Measurements from ENCODE around the gene TRIP12.
"Not testable (repeated sequence)": the region's sequence is repeated elsewhere in the genome, so short reads cannot be mapped to it uniquely, and the experiment has no call there.

Gene TRIP12

GRCh38 chr2:229920011-229920641 is 1.7 kb downstream of the TRIP12 start:
- no peak for DNase-seq

DNA sequence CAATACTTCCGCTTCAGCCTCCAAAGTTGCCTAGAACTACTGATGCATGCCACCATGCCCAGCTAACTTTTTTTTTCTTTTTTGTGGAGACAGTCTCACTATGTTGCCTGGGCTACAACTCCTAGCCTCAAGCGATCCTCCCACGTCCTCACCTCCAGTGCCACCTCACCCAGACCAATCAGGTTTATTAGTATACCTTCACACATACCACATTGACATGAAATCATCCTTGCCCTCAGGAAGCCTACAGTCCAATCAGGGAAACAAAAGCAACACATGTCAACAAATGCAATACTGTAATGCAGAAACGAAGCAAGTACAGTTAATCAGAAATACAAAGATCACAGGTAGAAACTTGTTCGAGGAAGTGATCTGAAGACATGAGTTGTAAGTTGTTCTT is 4.0 kb downstream of the TRIP12 start:
- no peak for DNase-seq

DNA sequence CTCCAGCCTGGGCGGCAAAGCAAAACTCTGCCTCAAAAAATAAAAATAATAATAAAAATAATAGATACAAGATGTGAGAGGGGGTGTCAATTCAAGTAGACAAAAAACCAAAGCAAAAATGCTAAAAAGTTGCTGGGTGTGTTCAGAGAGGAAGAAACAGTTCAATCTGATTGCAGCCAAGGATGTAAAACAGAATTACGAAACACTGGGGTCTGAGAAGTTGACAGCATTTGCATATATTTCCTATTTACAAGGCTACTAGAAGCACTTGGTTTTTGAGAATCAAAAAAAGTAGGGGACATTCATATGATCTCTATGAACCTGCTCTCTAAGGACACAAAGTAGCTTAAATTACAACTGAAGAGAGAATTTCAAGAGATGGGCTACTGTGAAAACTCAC is 7.6 kb downstream of the TRIP12 start:
- no peak for DNase-seq

DNA sequence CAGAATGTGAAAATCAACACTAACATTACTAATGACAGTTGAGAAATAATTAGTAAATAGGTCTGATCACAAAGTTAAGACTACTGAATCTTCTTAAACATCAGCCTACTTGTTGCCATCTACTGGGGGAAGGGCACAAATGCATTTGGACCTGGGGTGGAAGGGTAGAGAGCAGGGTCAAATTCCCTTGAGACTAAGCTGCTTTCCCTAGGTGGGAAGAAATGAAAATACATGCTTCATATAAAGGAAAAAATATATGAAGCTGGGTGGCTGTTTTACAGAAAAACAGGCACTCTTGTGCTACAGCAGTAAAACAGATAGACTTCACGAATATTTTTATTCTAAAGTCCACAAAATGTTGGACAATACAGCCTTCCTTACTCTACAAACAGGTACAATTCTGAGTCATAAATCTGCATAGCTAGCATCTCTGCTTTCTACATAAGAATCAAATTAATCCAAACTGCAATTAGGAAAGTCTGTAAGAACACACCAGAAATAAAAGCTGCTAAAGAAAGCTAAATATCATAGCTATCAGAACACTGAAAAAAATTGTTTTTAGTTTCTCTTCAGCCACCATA is 10.9 kb downstream of the TRIP12 start:
- no peak for DNase-seq

GRCh38 chr2:229910147-229910831 is 11.5 kb downstream of the TRIP12 start:
- DNase-seq: no peak

- no peak for DNase-seq
These were observed 12.7 kb downstream of the TRIP12 start for GRCh38 chr2:229909090-229909489.

DNA sequence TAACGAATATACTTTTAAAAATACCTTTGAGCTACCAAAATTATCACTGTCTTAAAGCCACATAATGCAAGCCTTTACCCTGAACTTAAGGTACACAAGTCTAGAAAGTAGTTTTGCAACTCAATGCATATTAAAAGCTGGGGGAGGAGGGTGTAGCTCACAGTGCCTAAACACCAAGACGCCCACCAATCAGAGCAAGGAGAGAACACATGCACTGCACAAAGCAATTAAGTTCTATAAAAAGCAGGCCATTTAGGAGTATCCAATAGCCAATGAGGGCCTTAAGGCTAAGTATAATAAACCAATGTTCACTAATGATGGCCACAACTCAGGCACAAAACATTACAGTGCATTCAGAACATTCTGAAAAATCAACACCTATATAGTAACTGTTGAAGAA is 16.2 kb downstream of the TRIP12 start:
- no peak for DNase-seq

DNA sequence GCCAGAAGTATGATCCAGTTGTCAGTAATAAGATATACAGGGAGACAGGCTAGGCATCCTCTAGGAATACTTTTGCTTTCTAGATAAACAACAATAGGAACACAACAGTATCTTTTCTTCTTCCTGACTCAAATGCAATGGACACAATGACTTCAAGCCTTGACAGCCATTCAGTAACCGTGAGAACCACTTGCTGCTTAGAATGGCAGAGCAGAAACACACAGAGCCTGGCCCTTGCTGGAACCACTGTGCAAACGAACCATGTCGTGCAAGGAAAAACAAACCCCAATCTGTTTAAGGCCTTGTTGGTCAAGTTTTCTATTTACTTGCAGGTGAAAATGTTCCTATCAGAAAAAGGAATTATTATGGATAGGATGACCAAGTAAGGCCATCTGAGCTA is 18.8 kb downstream of the TRIP12 start:
- DNase-seq: no peak

GRCh38 chr2:229901819-229902218 is 20.0 kb downstream of the TRIP12 start:
- no peak for DNase-seq

GRCh38 chr2:229900514-229900913 is 21.3 kb downstream of the TRIP12 start:
- DNase-seq: not testable (repeated sequence)

DNA sequence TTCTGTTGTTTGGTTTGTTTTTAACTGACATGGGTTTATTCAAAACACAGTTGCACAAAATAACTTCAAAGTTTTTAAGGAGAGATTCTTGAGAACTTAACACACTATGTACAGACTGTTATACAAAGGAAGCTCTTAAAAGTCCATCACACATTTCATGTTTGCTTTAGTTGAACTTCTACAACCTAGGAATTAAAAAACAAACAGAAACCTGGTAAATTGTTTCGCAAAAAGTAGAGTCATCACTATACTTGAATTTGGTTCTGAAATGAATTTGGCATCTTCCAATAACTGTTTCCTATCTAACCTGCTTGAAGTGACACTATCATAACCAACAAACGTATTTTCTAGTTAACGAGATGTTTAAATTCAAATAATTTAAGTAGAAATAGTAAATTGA is 21.8 kb downstream of the TRIP12 start:
- DNase-seq: no peak

GRCh38 chr2:229899604-229900003 is 22.2 kb downstream of the TRIP12 start:
- DNase-seq: no peak

- DNase-seq: no peak
These were observed 25.0 kb downstream of the TRIP12 start for GRCh38 chr2:229896857-229897256.

GRCh38 chr2:229889023-229889422 is 32.8 kb downstream of the TRIP12 start:
- no peak for DNase-seq

DNA sequence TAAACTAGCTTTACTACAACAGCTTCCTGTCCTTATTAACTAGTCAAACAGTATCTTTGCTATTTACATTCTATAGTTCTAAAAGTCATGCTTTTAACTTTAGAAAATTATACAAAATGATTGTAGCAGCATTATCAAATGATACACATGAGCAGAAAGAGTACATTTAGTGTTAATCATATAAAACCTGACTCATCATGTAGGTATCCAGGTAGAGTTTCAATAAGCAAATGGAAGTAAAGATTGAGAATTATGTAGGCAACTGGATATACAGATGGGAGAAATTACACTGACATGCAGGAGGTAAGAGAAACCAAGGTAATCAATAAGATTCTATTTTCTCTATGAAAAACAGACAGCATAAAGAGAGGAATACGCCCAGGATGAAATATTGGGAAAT is 33.8 kb downstream of the TRIP12 start:
- no peak for DNase-seq

DNA sequence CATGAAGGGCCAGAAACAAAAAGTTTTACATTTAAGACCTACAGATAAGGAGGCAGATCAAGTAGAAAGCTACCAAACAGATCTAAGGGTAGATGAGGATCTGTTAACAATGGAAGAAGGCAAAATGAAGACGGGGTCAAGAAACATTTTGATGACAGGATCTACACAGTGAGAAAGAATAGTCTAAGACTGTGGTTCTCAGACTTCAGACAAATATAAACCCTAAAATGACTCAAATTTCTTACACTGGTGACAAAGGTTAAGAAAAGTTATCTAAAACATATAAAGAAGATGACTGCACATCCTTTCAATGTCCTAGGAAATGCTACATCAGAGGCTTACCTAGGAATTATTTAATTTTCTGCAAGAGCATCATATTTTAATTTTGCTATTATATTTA is 34.4 kb downstream of the TRIP12 start:
- no peak for DNase-seq

DNA sequence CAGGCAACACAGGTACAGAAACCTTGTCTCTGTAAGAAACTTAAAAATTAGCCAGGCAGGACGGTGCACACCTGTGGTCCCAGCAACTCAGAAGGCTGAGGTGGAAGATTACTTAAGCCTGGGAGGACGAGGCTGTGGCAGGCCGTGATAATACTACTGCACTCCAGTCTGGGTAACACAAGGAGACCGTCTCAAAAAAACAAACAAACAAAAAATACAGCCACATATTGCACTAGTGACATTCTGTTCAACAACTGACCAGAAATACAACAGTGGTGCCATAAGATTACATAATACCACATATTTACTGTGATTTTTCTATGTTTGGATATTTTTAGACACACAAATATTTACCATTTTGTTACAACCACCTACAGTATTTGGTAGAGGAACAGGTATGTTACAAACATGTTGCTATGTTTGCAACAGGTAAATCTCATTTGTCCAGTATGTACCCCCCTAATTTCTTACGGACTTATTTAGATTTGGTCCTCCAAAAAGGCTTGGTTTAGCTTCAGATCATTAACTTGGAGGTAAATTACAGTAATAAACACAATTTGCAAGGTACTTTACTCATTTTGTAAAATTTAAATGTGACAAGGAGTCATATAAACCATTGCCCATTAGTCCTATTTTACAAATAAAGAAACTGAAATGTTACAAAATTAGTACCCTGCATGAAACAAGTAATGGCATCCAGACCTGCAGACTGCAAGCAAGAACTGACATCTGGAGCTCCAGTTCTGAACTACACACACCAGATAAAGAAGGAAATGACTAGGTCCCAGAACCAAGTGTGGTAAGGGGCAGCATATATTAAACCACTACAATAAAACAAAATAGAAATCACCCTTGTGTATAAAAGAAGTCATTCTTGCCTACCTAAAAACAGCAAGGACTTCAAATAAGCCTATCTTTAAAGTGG is 36.8 kb downstream of the TRIP12 start:
- no peak for DNase-seq

- no peak for DNase-seq
These were observed 39.2 kb downstream of the TRIP12 start for GRCh38 chr2:229882583-229882982.

- DNase-seq: no peak
These were observed 40.8 kb downstream of the TRIP12 start for GRCh38 chr2:229880892-229881586.

DNA sequence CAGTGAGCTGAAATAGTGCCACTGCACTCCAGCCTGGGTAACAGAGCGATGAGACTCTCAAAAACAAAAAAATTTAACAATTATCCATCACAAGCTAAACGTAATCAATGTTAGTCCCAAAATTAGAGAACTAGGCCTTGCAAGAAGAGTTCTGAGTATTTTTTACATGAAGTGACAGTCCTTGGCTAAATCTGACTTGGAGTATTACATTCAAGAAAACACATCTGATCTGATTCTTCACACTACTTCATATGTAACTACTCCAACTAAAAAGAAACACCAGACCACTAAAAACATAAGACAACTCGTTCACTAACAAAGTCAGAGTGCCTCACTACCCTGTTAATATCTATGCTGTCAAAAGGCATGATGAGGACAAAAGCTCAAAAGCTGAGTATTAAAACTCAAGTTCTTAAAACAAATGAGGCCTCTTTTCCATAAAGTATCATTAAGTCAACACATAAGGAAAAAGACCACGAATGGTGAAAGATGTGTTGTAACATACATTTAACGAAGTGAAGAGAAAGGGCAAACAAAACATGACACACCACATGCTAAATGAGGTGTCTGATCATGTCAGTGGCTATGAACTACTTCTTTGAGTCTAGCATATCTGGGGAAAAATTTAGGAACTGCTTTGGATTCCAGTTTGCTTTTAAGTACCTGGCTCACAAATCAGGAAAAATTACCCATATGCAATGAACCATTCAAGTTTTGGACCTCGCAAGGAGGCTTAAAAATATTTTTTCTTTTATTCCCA is 42.4 kb downstream of the TRIP12 start:
- no peak for DNase-seq

DNA sequence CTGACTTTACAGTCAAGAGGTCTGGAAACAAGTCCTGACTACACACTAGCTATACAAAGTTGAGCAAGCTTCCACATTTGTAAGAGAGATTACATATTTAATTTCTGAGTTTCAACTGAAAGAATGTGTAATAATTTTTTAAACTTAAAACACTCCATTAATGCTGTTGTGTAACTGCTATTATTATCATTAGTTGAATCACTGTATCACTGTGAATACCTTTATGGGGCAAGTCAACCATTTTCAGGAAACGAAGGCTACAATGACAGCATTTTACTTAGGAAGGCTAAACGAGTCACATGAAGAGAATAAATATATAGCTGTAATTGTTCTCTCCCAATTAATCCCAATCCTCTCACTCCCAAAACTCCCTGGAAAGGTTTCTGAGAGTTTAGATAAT is 46.3 kb downstream of the TRIP12 start:
- no peak for DNase-seq

- no peak for DNase-seq
These were observed 47.2 kb downstream of the TRIP12 start for GRCh38 chr2:229874647-229875046.
